GM21619 (cell line): Measurements from ENCODE around the gene CCDC102B.
"Not testable (repeated sequence)": the region's sequence is repeated elsewhere in the genome, so short reads cannot be mapped to it uniquely, and the experiment has no call there.

Experiments
- ATAC-seq: cut with Tn5 transposase; IDR thresholded peaks from one replicate; pipeline ENCODE4 v1.9.1; 2021; ENCODE audit not compliant: unreplicated experiment

CCDC102B gene

DNA sequence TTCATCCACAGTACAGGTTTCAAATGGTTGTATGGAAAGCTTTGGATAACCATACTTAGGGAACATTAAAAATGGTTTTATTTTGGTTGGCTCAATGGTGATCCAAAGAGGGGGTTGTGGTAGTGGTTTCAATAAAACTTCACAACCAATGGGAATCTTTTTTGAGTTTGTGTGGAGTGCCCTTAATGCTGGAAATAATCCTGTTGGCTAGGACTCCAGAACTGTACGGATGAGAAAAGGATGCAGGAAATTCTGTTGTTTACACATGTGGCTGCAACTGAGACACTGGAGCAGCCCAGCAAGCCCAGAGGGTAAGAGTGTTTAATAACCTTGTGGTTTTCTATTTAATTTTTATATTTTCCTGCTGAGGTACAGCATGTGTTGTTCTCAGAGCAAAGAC, at the start of gene CCDC102B:
TSS of gene CCDC102B (plus strand) at position 210 of the 400 bp plus-strand sequence. CDS start 38,684 bp downstream, outside the sequence.
- ATAC-seq: no peak

- no peak for ATAC-seq
These were observed 40.8 kb upstream of the CCDC102B start for GRCh38 chr18:68757126-68757525.

- ATAC-seq: no peak
These were observed 38.6 kb upstream of the CCDC102B start for GRCh38 chr18:68759308-68759707.

DNA sequence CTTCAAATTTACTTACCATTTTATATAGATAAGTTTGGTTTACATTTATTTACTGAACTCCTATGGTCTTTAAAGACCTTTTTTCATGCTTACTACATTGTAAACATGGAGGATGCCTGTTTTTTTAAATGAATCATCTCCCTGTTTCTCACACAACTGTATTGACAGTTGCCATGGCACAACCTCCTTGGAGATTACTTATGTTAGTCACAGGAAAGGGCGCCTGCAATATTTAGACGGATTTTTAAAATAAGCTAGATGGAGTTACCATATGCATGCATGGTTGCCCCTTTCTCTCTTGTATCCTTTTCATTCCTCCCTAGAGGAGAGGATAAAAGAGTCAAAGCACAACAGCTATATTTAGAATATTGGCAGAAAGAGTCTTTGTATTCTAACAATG, 34.8 kb upstream of the CCDC102B start:
- ATAC-seq: no peak

GRCh38 chr18:68764016-68764415, 33.9 kb upstream of the CCDC102B start:
- no peak for ATAC-seq

DNA sequence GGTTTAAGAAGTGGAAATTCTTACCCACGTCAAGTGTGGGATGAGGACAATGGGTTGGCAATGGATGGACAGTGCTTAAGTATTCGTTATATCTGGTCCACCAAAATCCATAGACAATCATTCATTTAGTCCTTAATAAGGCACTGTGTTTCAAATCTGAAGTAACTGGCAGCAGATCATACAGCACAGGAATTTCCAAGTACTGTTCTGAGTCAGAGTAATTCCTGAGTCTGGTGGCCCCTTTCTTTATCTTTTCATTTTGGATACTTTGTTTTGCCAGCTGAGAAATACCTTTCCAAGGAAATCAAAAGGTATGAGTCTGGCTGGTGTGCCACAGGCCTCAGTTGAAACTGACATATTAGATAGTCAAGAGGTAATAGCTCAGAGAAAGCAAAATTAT, 31.4 kb upstream of the CCDC102B start:
- no peak for ATAC-seq

GRCh38 chr18:68769461-68769860, 28.4 kb upstream of the CCDC102B start:
- ATAC-seq: no peak

GRCh38 chr18:68772268-68772667, 25.6 kb upstream of the CCDC102B start:
- ATAC-seq: no peak

- no peak for ATAC-seq
These were observed 19.5 kb upstream of the CCDC102B start for GRCh38 chr18:68778280-68778886.

- no peak for ATAC-seq
These were observed 18.7 kb upstream of the CCDC102B start for GRCh38 chr18:68779169-68779568.

DNA sequence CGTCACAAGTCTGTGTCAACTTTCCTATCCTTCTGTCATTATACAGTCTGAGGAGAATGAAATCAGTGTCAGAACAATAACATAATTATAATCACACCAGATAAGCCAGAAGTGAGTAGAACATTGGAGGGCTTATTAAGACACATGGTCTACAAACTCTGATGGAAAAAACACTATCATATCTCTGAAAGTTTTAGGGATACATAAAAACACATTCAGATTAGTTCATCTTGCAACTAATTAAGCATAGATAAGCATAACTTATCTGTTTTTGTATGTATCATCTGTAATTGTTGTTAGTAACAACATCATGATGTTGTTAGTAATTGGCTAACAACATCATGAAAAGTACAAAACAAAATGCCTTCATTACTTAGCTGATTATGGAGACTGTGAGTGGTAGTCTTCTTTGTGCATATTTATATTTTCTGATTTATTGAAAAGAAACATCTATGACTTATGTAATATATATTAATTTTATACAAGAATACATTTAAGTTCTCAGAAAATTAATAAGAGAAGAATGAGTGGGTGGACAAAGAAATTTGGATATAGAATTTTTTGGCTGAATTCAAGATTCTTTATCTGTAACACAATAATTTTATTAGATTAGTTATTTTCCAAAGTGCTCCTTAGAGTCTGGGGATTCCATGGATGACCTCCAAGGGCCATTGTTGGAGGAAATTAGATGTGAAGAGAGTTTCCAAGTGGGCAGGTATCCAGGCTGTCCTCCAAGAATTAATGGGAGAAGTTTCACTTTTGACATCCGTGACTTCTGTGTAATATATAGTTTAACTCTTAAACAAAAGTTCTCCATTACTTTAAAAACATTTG, 16.9 kb upstream of the CCDC102B start:
- no peak for ATAC-seq

GRCh38 chr18:68783506-68783905, 14.4 kb upstream of the CCDC102B start:
- ATAC-seq: no peak

DNA sequence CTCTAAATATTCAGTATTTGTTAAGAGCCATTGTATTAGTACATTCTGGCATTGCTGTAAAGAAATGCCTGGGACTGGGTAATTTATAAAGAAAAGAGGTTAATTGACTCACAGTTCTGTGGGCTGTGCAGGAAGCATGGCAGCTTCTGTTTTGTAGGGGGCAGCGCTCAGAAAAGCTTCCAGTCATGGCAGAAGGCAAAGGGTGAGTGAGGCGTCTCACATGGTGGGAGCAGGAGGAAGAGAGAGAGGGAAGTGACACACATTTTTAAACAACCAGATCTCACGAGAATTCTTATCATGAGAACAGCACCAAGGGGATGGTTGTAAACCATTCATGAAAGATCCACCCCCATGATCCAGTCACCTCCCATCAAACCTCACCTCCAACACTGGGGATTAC, 13.8 kb upstream of the CCDC102B start:
- ATAC-seq: no peak

DNA sequence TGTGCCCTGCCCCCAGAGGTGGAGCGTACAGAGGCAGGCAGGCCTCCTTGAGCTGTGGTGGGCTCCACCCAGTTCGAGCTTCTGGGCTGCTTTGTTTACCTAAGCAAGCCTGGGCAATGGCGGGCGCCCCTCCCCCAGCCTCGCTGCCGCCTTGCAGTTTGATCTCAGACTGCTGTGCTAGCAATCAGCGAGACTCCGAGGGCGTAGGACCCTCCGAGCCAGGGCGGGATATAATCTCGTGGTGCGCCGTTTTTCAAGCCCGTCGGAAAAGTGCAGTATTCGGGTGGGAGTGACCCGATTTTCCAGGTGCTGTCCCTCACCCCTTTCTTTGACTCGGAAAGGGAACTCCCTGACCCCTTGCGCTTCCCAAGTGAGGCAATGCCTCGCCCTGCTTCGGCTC, 7.6 kb upstream of the CCDC102B start:
- ATAC-seq: not testable (repeated sequence)

DNA sequence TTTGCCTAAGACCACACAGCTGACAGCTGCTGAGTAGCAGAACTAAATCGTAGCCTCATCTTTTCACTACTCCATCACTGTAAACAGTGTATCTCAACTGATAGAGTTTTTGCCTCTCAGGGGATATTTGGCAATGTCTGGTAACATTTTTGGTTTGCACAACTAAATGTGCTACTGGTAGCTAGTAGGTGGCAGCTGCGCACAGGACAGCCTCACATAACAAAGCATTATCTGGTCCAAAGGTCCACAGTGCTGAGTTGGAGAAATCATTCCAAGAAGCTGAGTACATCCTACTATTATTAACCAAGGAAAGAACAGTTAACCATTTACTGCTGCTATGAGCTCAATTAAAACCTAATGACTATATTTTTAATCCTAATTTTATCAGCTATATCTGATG, 6.1 kb upstream of the CCDC102B start:
- ATAC-seq: no peak

- no peak for ATAC-seq
These were observed 3.9 kb upstream of the CCDC102B start for GRCh38 chr18:68793951-68794350.

GRCh38 chr18:68796936-68797690, 767 bp upstream of the CCDC102B start:
- no peak for ATAC-seq

DNA sequence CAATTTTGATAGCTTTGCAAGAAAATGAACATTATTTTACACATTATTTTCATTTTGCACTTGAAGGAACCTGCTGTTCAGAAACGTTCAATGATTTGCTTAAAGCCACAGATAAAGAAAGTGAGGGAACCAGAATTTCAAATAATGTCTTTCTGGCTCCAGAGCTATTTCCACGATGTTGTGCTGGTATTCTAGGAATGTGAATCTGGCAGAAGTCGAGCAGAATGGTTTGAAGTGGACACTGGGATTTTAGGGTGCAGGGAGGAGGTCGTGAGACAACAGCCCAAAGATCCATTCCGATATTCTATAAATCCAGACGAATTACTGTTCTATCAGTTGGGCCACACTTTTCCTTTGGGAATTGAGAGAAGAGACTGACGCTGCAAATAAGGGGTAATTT, 2.2 kb downstream of the CCDC102B start:
- no peak for ATAC-seq

GRCh38 chr18:68803356-68803755, 5.5 kb downstream of the CCDC102B start:
- ATAC-seq: no peak

GRCh38 chr18:68817584-68817983, 19.7 kb downstream of the CCDC102B start:
- no peak for ATAC-seq

GRCh38 chr18:68818584-68818983, 20.7 kb downstream of the CCDC102B start:
- no peak for ATAC-seq

DNA sequence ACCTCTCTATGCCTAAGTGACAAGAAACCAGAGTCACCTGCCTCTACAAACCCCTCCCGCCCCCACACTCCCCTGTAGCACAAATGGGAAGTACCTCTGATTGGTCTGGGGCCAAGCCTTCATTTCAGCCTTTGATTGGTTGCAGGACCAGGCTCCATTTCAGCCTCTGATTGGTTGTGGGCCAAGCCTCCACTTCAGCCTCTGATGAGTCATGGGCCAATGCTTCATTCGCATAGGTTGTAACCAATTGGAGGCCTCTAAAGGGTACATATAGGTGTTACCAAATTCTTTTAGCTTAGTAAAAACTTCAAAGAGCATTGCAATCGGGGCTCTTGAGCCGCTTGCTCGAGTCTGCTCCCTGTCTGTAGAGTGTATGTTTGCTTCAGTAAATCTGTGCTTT, 25.0 kb downstream of the CCDC102B start:
- no peak for ATAC-seq
